ENCODE measurements around the gene GNB1L.
"Not testable (repeated sequence)": the region's sequence is repeated elsewhere in the genome, so short reads cannot be mapped to it uniquely, and the experiment has no call there.

Gene GNB1L

GRCh38 chr22:19888131-19888746 lies 33.6 kb upstream of the GNB1L start:
- no peak for DNase-seq

GRCh38 chr22:19887256-19887985 lies 32.7 kb upstream of the GNB1L start:
- DNase-seq: no peak

- no peak for DNase-seq
These were observed 32.1 kb upstream of the GNB1L start for GRCh38 chr22:19886605-19887255.

- no peak for DNase-seq
These were observed 31.3 kb upstream of the GNB1L start for GRCh38 chr22:19885841-19886592.

- DNase-seq: no peak
These were observed 30.5 kb upstream of the GNB1L start for GRCh38 chr22:19884954-19885751.

GRCh38 chr22:19884161-19884953 lies 29.7 kb upstream of the GNB1L start:
- no peak for DNase-seq

- DNase-seq: not testable (repeated sequence)
These were observed 28.8 kb upstream of the GNB1L start for GRCh38 chr22:19883446-19883845.

GRCh38 chr22:19882446-19883381 lies 28.0 kb upstream of the GNB1L start:
- DNase-seq: no peak

- no peak for DNase-seq
These were observed 26.3 kb upstream of the GNB1L start for GRCh38 chr22:19880786-19881569.

- DNase-seq: no peak
These were observed 25.5 kb upstream of the GNB1L start for GRCh38 chr22:19879992-19880785.

- DNase-seq: no peak
These were observed 24.9 kb upstream of the GNB1L start for GRCh38 chr22:19879643-19879991.

- no peak for DNase-seq
These were observed 24.5 kb upstream of the GNB1L start for GRCh38 chr22:19879246-19879570.

- DNase-seq: no peak
These were observed 24.0 kb upstream of the GNB1L start for GRCh38 chr22:19878461-19879245.

GRCh38 chr22:19877626-19878339 lies 23.1 kb upstream of the GNB1L start:
- DNase-seq: no peak

GRCh38 chr22:19876941-19877625 lies 22.4 kb upstream of the GNB1L start:
- DNase-seq: no peak

GRCh38 chr22:19876314-19876940 lies 21.8 kb upstream of the GNB1L start:
- DNase-seq: no peak
